Kidney glomerular epithelial cell (primary cell): ENCODE results near the gene MAN1A1.

Source experiments
- DNase-seq: peaks from one replicate; lab custom pipeline; 2025; lab: John Stamatoyannopoulos, UW

MAN1A1 gene

DNA sequence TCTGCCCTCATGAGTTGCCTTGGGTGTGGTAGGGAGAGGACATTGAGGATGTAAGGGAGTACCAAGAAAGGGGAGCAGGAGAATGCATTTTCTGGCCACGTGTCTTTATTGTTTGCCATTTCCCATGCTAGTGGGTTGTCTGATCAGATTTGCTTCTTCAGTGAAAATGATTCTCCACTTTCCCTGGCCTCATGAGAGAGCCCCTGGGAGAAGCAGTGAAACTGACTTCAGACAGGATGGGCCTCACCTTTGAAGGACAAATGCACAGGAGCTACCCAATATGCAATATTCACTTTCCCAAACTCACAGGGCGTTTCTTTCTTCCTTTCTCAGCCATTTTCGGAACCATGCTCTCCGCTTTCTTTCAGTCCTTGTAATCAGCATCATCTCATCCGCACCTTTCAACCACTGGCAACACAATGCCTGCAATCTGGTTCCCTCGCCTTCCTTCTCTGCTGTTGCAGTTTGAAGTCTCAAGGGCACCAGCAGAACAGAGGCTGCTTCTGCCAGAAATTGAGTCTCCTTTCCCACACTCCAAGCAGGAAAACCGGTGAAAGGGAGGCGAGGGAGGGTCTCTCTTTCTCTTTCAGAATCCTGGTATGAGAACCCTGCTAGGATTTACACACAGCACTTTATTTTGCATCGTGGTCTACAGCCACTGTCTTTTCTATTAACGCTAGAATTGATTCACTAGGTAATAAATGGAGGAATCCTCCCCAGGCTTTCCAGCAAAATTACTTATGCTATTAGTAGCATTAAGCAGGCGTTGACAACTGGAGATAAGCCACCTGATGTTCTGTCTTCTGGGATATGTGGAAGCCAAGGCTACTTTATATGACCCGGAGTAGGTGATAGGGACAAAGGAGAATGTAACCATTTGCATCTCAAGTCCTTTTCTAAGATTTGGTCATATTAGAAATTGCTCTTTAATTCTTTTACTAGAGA lies 209.1 kb downstream of the MAN1A1 start:
- DNase-seq, result no peak

DNA sequence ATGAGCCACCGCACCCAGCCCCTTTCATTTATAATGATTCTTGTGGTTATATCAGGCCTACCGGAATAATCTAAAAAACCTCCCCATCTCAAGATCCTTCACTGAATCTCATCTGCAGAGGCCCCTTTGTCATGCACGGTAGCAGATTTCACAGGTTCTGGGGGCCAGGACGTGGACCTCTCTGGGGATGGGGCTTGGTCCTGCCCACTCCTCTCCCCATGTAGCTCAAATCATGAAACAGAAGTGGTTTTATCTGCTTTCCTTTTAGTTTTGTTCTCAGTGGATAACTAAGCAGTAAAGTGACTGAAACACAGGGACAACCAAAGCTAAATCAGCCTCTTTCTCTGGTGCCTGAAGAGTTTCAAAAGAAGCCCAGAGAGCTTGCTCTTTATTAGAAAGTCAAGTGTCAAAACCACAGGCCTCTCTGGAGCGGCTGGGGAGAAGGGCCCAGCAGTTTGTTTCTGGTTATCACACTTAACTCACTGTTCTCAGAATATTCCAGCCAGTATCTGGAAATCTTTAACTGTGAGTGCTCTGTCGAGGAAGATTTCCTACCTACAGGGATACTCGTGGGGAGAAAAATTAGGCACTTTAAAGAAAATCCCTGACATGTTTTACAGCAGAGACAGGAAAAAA lies 210.5 kb downstream of the MAN1A1 start:
- DNase-seq, result no peak

DNA sequence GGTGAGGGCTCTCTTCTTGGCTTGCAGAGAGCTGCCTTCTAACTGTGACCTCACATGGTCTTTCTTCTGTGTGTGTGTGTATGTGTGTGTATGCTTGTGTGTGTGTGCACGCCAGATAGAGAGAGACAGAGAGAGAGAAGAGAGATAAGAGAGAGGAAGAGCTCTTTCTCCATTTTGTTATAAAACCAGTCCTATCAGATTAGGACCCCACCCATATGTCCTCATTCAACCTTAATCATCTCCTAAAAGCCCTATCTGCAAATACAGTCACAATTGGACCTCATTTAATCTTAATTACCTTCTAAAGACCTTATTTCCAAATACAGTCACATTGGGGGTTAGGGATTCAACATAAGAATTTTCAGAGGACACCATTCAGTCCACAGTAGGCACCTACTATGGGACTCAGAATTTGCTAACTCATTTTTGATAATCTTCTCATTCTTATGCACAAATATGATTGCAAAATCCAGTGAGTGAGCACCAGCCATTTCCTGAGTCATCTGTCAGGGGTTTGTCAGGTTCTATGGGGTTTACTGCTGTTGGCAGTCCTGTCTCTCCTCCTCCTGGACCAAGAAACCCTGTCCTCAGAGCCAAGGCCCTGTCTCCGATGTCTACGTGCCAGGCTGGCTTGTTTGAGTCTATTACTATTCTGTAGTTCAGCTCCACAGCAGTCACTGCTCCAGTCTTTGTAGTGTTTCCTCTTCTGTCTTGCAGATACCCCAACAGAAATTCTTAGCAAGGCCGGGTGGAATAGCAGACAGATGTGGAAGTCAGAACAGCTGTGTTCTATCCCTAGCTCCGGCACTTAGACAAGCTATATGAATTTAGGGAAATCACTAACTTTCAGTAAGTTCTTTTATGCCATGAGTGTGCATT lies 212.1 kb downstream of the MAN1A1 start:
- no peak for DNase-seq

DNA sequence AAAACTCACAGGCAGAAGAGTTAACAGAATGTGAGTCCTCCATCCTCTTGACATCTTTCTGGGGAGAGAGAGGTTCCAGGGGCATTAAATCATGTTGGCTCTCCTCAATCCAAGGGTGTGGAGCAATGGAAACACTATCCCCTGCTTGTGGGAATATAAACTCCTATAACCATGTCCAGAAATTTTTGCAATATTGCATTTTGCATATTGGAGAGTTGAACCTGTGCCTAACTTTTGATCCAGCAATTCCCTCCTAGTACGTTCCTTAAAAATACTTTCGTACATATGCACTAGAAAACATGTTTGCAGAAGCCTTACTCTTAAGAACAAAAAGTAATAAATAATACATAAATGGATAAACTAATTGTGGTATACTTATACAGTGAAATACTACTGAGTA lies 214.8 kb downstream of the MAN1A1 start:
- DNase-seq, result no peak

DNA sequence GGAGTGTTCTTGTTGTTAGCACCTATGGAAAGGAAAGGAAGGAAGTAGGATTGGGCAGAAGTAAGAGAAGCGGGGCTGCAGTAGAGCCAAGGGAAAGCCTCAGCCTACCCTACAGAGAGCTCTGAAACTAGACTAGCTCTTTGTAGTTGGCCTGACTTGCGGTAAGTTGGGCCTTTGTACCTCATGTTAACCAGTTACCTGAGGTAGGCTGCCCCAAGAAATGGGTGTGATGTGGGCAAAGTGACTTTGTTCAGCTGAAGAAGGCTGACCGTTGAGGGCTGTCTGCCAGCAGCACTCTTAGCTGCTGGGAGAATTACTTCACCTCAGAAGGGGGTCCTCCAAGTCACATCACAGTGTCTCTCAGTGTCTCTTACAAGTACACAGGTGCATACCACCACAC lies 216.2 kb downstream of the MAN1A1 start:
- no peak for DNase-seq

DNA sequence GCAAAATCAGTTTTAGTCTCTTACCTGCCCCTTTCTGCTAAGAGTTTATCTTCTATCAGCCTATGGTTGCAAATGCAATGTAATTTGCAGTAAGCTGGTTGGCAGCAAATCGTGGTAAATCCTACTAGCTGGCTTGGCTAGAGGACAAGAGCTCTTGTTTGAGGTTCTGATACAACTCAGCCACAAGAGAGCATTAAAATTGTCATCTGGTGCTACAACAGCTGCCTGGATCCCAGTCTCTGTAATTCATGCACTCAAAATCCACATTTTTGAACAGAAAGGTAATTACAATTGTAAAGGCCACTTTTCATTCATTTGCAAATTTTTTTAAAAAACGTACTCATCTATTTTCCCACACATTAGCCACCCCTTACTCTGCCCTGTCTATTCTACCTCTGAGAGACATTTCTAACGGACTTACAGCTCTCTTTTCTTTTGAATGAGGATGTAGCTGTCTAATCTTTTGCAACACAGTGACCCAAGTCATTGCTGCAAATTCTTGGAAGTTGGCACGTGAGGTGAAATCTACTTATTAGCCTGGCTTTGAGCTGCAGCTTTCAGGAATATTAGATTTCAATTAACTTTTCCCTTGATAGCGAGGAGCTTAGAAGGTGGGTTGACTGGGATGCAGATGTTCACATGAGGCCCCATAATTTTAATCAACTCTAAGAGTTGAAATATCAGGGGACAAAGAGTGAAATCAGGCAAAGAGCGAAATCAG lies 217.1 kb downstream of the MAN1A1 start:
- DNase-seq, result no peak

DNA sequence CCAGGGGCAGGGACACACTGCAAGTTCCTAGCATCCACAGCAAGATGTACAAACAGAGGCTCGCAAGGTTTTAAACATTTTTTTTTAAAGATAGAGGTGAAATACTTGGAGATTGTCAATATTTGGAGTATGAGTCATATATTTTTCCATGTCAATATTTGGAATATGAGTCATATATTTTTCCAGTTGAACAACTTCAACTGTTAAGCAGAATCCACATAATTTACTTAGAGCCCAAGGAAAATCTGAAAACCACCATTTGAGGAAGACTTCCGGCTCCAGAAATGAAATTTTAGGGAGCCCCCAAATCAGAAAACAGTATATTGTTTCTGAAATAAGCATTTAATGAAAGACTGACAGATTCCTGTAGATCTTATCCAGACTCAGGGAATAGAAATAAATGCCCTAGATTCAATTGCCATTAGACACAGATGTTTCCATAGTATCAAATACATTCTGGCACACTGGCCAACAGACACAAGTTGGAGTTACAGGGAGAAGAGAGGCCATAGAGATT lies 219.5 kb downstream of the MAN1A1 start:
- peak; percentile 80 for DNase-seq

DNA sequence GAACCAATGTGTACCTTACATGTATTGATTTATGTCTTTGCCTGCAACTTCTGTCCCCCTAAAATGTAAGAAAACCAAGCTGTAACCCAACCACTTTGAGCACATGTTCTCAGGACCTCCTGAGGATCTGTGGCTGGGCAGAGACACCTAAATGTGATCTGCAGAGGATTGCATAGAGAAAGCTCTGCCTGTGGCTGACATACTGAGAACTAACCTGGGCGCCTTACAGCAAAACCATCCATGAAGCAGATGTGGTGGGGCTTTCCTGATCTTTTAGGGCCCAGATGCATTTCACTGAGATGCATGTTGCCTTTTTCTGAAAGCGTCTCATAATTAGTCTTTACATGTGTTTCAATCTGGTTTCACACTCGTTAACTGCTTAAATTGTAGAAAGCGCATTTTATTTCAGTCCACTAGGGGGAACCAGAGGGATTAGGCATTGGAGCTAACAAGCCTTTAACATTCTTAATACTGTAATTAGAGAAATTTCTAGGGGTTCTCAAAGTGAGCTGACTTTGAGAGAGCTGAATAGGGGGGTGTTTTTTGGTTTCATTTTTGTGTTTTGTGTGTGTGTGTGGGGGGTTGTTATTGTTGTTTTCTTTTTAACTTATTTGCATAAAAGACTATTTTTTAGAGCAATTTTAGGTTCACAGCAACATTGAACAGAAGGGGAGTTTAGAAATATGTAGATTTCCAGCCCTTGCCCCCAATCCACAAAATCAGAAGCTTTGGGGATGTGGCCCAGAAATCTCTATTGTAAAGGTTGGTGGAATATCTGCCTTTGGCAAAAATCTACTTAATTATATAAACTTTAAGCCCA lies 220.2 kb downstream of the MAN1A1 start:
- peak; percentile 50 for DNase-seq

DNA sequence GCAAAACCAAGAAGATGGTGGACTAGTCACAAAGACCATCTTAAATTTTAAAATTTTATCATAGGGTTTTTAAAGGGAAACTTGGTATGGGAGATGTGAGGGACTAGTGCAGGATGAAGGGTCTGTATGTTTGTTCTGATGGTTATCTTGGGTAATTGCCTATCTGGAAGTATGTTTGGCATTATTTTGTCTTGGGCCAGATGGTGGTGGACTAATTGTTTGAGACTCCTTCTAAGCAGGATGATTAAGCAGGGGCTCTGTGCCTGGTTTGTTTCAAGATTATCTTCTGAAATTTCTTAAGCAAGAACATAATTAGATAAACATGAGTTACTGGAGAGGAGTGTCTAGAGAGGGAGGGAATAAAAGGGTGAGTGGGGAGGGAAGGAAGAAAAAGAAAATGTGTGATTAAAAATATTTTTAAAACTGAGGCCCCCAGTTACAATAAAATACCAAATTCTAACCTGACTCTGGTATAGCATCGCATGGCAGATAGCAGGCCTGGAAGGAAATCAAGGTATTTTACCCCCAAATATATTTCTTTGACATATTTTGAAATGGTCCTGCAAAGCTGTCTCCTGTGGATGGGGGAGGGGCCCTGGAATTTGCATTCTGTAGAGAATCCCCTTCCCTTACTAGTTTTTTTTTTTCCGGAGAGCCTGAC lies 221.2 kb downstream of the MAN1A1 start:
- no peak for DNase-seq

DNA sequence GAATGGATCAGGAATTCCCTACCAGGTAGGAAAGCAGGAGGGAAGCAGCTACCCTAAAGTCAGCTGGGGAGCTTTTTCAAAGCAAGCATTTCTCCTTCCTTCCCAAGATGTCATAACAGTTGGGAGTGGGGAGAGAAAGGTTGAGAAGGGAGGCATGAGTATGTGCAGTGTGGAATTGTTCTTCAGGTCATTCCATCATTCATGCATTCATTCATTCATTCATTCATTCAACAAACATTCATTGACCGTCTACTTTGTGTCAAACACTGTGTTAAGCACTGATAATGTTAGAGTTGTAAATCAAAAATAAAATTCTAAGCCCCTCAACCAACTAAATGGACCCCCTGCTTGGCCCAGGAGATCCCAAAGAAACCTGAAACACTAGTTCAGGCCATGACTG lies 221.9 kb downstream of the MAN1A1 start:
- DNase-seq, result no peak
